ENCODE measurements around the gene IL25. TPM values are rescaled to one million over a fixed set of nuclear protein-coding genes. Genes with fewer than 3 reads are reported as not detected.
"Not testable (repeated sequence)": the region's sequence is repeated elsewhere in the genome, so short reads cannot be mapped to it uniquely, and the experiment has no call there.

Gene IL25
- total RNA-seq, 4 donors from 2014 or later = not detected

GRCh38 chr14:23425169-23425568, 52.6 kb downstream of the IL25 start:
- no peaks in the 10 kb centered on the region for H3K27me3 ChIP-seq

GRCh38 chr14:23425798-23426197, 53.2 kb downstream of the IL25 start:
- DNase-seq; in situ Hi-C loops (cut with MboI; ENCODE audit: low sequenced_read_pairs in 4 of 4); H3K9me3 ChIP-seq; H3K36me3 ChIP-seq; ATAC-seq; intact Hi-C loops (cut with DNase I; ENCODE audit: low total_unique reads); H3K27ac ChIP-seq; H3K27me3 ChIP-seq; H3K4me1 ChIP-seq; H3K4me3 ChIP-seq: not testable (repeated sequence)

More at GRCh38 chr14:23425169-23425568, 52.6 kb downstream of the IL25 start:
- DNase-seq (no peak), ATAC-seq (no peak)
- no peak for TF ChIP-seq CTCF (IDR thresholded peaks at IDR 0.05 in 4 of 5, conservative IDR thresholded peaks at IDR 0.05 in 1 of 5)
- no peak for TF ChIP-seq POLR2A (IDR thresholded peaks at IDR 0.05)
- H3K4me3 ChIP-seq = no peak overlapping the region
- intact Hi-C loops (cut with DNase I; ENCODE audit: low total_unique reads) = no loop called here
- in situ Hi-C loops (cut with MboI; ENCODE audit: low sequenced_read_pairs in 4 of 4) = no loop called here
- H3K27ac ChIP-seq = peak overlapping the region in 2 of 4 donors; percentile 38 to 51
- no peaks in the 10 kb centered on the region for H3K9me3 ChIP-seq
- no peaks in the 10 kb centered on the region for H3K36me3 ChIP-seq
- peaks cover 0 to 5% of the 10 kb centered on the region in 2 donors for H3K4me1 ChIP-seq

MicroRNA genes within 50 kb of the gene (microRNA counts, 767-probe panel; counts per million panel counts)
- microRNA hsa-miR-208a (356 to 448 counts per million in 2 donors), microRNA hsa-miR-208b (9,129 to 9,408 counts per million in 2 donors)

Small RNA genes lying within 50 kb of the gene (microRNA-seq; reads per million reads assigned to microRNA genes)
- gene MIR208A (ENCODE audit: borderline replicate concordance in 2 of 2) (224 to 429 reads per million in 2 donors), gene MIR208B (ENCODE audit: borderline replicate concordance in 2 of 2) (10,204 to 15,275 reads per million in 2 donors)

Other genes starting within 250 kb of the IL25 start
- 100 to 1,000 TPM in 1 of 4 donors, 10 to 100 TPM in 3; 34.5 to 199 (median 63.7) TPM for gene SLC7A8, start 189.1 kb upstream of the IL25 start, total RNA-seq
- not detected for gene RNF212B, start 134.9 kb upstream of the IL25 start, total RNA-seq
- gene HOMEZ, start 86.7 kb upstream of the IL25 start, total RNA-seq = 1 to 10 TPM; 7.8 to 10.0 (median 8.4) TPM
- 1 to 10 TPM; 5.9 to 7.9 (median 6.7) TPM for gene PPP1R3E, start 70.0 kb upstream of the IL25 start, total RNA-seq
- gene BCL2L2, start 66.0 kb upstream of the IL25 start, total RNA-seq = 10 to 100 TPM; 13.4 to 24.9 (median 23.8) TPM
- gene PABPN1, start 51.4 kb upstream of the IL25 start, total RNA-seq = 10 to 100 TPM; 15.7 to 32.8 (median 26.6) TPM
- gene SLC22A17, start 19.9 kb upstream of the IL25 start, total RNA-seq = 1 to 10 TPM in 2 of 4 donors, under 1 TPM in 2; 0.68 to 2.7 (median 1.4) TPM
- 1 to 10 TPM in 3 of 4 donors, under 1 TPM in 1; 0.31 to 4.1 (median 1.6) TPM for gene EFS, start 7.6 kb upstream of the IL25 start, total RNA-seq
- 1 to 10 TPM in 1 of 4 donors, not detected in 3; 1.7 TPM for gene CMTM5, start 4.2 kb downstream of the IL25 start, total RNA-seq
- gene MYH6, start 35.5 kb downstream of the IL25 start, total RNA-seq = 1,000 to 10,000 TPM in 1 of 4 donors, 100 to 1,000 TPM in 1, 10 to 100 TPM in 2; 20.4 to 1,496 (median 303) TPM
- 1,000 to 10,000 TPM; 1,360 to 5,274 (median 3,359) TPM for gene MYH7, start 62.9 kb downstream of the IL25 start, total RNA-seq
- 10 to 100 TPM; 27.9 to 41.9 (median 36.1) TPM for gene NGDN, start 96.9 kb downstream of the IL25 start, total RNA-seq
- under 1 TPM in 3 of 4 donors, not detected in 1; 0.23 to 0.44 (median 0.41) TPM for gene ZFHX2, start 179.0 kb downstream of the IL25 start, total RNA-seq
- 10 to 100 TPM; 13.2 to 32.9 (median 21.4) TPM for gene THTPA, start 183.5 kb downstream of the IL25 start, total RNA-seq
- 10 to 100 TPM in 1 of 4 donors, 1 to 10 TPM in 3; 1.5 to 31.5 (median 7.8) TPM for gene AP1G2, start 195.0 kb downstream of the IL25 start, total RNA-seq
- under 1 TPM in 1 of 4 donors, not detected in 3; 0.09 TPM for gene JPH4, start 206.0 kb downstream of the IL25 start, total RNA-seq

All from gastrocnemius medialis (tissue), 4 donors.